HG03066 (cell line): ENCODE data around the gene C1R.
"Not testable (repeated sequence)": the region's sequence is repeated elsewhere in the genome, so short reads cannot be mapped to it uniquely, and the experiment has no call there.

Experiments
- ATAC-seq: cut with Tn5 transposase; IDR thresholded peaks from one replicate; pipeline ENCODE4 v1.9.1; 2021; ENCODE audit warnings: low read depth; ENCODE audit not compliant: unreplicated experiment

The C1R gene

DNA sequence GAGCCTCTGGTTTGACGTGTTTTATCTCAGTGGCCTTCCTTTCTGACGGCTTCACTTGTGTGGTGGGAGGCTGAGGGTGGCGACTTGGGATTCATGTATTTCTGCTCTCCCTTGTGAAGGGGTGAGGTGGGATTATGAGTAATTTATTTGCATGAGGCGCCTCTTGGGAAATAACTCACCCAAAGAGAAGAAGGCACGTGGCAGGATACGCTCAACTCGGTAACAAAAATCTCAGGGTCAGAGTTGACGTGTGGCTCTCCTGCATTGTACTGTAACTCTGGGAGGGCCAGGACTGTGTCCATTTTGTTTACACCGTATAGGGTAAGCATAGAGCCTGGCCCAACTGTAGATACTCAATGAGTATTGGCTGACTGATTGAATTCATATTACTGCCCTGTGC lies 46.3 kb downstream of the C1R start:
- no peak for ATAC-seq

DNA sequence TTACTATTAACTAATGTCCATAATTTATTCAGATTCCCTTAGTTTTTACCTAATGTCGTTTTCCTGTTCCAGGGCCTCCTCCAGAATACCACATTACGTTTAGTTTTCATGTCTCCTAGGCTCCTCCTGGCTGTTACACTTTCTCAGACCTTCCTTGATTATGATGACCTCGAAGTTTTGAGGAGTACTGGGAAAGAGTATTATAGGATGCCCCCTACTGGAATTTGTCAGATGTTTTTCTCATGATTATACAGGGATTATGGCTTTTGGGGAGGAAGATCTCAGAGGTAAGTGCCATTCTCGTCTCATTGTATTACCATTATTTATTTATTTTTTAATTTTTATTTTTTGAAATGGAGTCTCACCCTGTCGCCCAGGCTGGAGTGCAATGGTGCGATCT lies 49.4 kb downstream of the C1R start:
- no peak for ATAC-seq

DNA sequence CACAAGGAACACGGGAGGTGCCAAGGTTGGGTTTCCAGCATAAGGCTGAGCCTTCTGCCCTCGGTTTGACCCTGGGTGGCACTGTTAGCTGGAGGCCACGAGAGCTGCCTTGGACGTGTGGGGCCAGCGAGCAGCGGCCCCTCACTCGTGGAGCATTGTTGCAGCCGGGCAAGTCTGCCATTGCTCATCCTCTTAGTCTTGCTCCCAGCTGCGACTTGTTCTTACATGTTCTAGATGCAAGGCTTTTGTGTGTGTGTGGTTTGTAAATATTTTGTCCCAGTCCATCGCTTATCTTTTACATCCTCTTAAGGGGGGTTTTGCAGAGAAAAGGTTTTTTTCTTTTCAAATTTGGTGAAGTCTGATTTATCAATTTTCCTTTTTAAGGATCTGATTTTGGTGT lies 52.8 kb downstream of the C1R start:
- no peak for ATAC-seq

DNA sequence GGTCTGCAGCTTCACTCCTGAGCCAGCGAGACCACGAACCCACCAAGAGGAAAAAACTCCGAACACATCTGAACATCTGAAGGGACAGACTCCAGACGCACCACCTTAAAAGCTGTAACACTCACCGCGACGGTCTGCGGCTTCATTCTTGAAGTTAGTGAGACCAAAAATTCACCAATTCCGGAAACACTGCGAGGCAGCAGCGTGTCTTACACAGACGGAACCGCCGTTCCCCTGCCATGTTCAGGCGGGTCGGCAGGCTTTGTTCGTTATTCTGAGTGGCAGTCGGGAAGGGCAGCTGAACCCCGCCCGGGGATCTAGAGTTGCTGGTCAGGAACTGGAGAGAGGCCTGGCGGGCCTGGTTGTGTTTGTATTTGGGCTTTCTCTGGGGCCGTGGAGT lies 53.7 kb downstream of the C1R start:
- ATAC-seq, result no peak

DNA sequence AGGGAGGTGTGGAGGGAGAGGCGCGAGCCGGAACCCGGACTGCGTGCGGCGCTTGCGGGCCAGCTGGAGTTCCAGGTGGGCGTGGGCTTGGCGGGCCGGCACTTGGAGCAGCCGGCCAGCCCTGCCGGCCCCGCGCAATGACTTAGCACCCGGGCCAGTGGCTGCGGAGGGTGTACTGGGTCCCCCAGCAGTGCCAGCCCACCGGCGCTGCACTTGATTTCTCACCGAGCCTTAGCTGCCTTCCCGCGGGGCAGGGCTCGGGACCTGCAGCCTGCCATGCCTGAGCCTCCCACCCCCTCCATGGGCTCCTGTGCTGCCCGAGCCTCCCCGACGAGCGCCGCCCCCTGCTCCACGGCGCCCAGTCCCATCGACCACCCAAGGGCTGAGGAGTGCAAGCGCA lies 54.8 kb downstream of the C1R start:
- not testable (repeated sequence) for ATAC-seq

DNA sequence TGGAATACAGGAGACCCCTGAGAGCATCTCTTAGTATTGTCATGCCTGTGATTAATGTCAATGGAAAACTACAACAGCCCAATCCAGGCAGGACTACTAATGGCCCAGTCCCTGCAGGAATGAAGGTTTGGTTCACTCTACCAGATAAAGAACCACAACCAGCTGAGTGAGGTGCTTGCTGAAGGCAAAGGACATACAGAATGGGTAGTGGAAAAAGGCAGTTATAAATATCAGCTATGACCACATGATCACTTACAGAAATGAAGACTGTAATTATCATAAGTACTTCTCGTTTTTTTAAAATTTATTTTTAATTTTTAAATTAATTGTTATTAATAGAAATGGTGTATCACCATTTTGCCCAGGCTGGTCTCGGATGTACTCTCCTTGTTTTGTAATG lies 56.8 kb downstream of the C1R start:
- no peak for ATAC-seq

DNA sequence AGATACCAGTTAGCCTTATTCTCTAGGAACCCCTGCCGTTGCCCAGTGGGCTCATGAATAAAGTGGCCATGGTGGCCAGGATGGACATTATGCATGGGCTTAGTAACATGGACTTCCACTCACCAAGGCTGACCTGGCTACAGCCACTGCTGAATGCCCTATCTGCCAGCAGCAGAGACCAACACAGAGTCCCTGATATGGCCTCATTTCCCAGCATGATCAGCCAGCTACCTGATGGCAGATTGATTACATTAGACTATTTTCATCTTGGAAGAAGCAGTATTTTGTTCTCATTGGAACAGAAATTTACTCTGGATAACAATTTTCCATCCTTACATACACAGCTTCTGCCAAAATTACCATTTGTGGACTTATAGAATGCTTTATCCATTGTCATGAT lies 57.8 kb downstream of the C1R start:
- no peak for ATAC-seq

DNA sequence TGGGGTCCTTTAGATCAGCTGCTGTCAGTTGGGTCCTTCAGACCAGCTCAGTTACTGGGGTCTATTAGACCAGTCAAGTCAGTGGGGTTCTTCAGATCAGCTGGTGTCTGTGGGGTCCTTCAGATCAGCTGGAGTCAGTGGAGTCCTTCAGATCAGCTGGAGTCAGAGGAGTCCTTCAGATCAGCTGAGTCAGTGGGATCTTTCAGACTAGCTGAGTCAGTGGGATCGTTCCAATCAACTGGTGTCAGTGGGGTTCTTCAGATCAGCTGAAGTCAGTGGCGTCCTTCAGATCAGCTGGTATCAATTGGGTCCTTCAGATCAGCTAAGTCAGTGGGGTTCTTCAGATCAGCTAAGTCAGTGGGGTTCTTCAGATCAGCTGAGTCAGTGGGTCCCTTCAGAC lies 59.3 kb downstream of the C1R start:
- no peak for ATAC-seq

DNA sequence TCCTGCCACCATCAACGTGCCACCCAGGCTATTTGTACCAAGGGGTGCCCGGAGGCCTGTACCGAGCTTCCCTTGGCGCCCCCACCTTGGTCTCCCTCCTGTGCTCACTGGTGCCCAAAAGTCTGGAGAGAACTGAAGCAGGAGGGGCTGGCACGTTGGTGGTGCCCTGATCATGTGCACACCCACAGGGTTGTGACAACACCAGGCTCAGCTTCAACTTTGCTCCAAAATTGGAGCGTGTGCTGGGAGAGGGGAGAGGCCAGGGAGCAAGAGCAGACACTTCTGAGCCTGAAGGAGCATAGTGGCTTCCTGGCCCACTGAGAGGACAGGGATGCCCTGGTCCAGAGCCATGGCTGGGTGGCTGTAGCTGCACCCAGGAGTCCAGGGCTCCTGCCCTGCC lies 60.9 kb downstream of the C1R start:
- no peak for ATAC-seq
